H9 (cell line): Measurements from ENCODE around the gene TNP2. TPM values are rescaled to one million over a fixed set of nuclear protein-coding genes. Genes with fewer than 3 reads are reported as not detected.
A peak's percentile ranks its signal among the peaks of the same experiment; 100 is the strongest.

ENCODE experiments used
- DNase-seq: peaks from one replicate; pipeline ENCODE4 v3.0.0-alpha.2; 2017
- H2AFZ ChIP-seq: one replicate; pipeline ENCODE4 v1.6.1; 2013; ENCODE audit warnings: mild to moderate bottlenecking, low read length, control low read depth, moderate library complexity
- H2AK5ac ChIP-seq: 2 replicates; pipeline ENCODE4 v1.6.1; 2013; ENCODE audit warnings: low read length, control low read depth, mixed read lengths; ENCODE audit not compliant: insufficient read length
- H2BK120ac ChIP-seq: one replicate; pipeline ENCODE4 v1.6.1; 2013; ENCODE audit warnings: low read depth, mild to moderate bottlenecking, low read length, control low read depth, inconsistent platforms; ENCODE audit not compliant: poor library complexity, severe bottlenecking
- H2BK12ac ChIP-seq: 2 replicates; pipeline ENCODE4 v1.6.1; 2013; ENCODE audit warnings: low read length, control low read depth, mixed read lengths, low read depth; ENCODE audit not compliant: insufficient read length
- H2BK15ac ChIP-seq: 2 replicates; pipeline ENCODE4 v1.6.1; 2013; ENCODE audit warnings: low read depth, low read length, control low read depth
- H2BK20ac ChIP-seq: one replicate; pipeline ENCODE4 v1.6.1; 2013; ENCODE audit warnings: low read depth, mild to moderate bottlenecking, low read length, control low read depth, inconsistent platforms; ENCODE audit not compliant: poor library complexity, severe bottlenecking
- H2BK5ac ChIP-seq: 2 replicates; pipeline ENCODE4 v1.6.1; 2013; ENCODE audit warnings: low read length, control low read depth, mixed read lengths; ENCODE audit not compliant: insufficient read length
- H3K14ac ChIP-seq: 2 replicates; pipeline ENCODE4 v1.6.1; 2013; ENCODE audit warnings: low read length, control low read depth; ENCODE audit not compliant: insufficient read depth
- H3K18ac ChIP-seq: 2 replicates; pipeline ENCODE4 v1.6.1; 2013; ENCODE audit warnings: low read depth, mild to moderate bottlenecking, mixed read lengths, low read length, control low read depth; ENCODE audit not compliant: insufficient read length
- H3K23ac ChIP-seq: 2 replicates; pipeline ENCODE4 v1.6.1; 2013; ENCODE audit warnings: low read length, control low read depth, mixed read lengths, low read depth; ENCODE audit not compliant: insufficient read length
- H3K23me2 ChIP-seq: 2 replicates; pipeline ENCODE4 v1.6.1; 2013; ENCODE audit warnings: low read depth, mild to moderate bottlenecking, mixed read lengths, low read length, control low read depth; ENCODE audit not compliant: insufficient read length, poor library complexity, severe bottlenecking
- H3K27ac ChIP-seq: 2 replicates; pipeline ENCODE4 v1.5.1; 2013; ENCODE audit warnings: low read length, control low read depth, mixed read lengths, low read depth; ENCODE audit not compliant: insufficient read length
- H3K27me3 ChIP-seq: 2 replicates; pipeline ENCODE4 v1.6.1; 2013; ENCODE audit warnings: low read length, control low read depth, inconsistent platforms; ENCODE audit not compliant: insufficient read depth
- H3K4ac ChIP-seq: 2 replicates; pipeline ENCODE4 v1.6.1; 2013; ENCODE audit warnings: low read depth, mild to moderate bottlenecking, control low read depth, inconsistent platforms, low read length, moderate library complexity
- H3K4me1 ChIP-seq: 2 replicates; pipeline ENCODE4 v1.6.1; 2013; ENCODE audit warnings: low read length, control low read depth, inconsistent platforms; ENCODE audit not compliant: insufficient read depth
- H3K4me2 ChIP-seq: 2 replicates; pipeline ENCODE4 v1.6.1; 2013; ENCODE audit warnings: low read length, control low read depth, mixed read lengths; ENCODE audit not compliant: insufficient read length, insufficient read depth
- H3K56ac ChIP-seq: 2 replicates; pipeline ENCODE4 v1.6.1; 2013; ENCODE audit warnings: low read depth, mild to moderate bottlenecking, mixed read lengths, low read length, control low read depth; ENCODE audit not compliant: insufficient read length
- H3K79me1 ChIP-seq: 2 replicates; pipeline ENCODE4 v1.6.1; 2013; ENCODE audit warnings: low read depth, mild to moderate bottlenecking, moderate library complexity, low read length, control low read depth, inconsistent platforms; ENCODE audit not compliant: insufficient read depth, poor library complexity, severe bottlenecking
- H3K79me2 ChIP-seq: 2 replicates; pipeline ENCODE4 v1.6.1; 2013; ENCODE audit warnings: low read length, control low read depth, inconsistent platforms; ENCODE audit not compliant: insufficient read depth
- H3K9ac ChIP-seq: 2 replicates; pipeline ENCODE4 v1.6.1; 2013; ENCODE audit warnings: low read length, control low read depth, mixed read lengths; ENCODE audit not compliant: insufficient read length; ENCODE audit errors: extremely low read depth
- H3K9me3 ChIP-seq: one replicate; pipeline ENCODE4 v1.6.1; 2013; ENCODE audit warnings: low read depth, low read length, inconsistent platforms; ENCODE audit not compliant: control insufficient read depth
- H3T11ph ChIP-seq: one replicate; pipeline ENCODE4 v1.6.1; 2013; ENCODE audit warnings: mild to moderate bottlenecking, low read length, control low read depth, inconsistent platforms
- H4K20me1 ChIP-seq: one replicate; pipeline ENCODE4 v1.6.1; 2013; ENCODE audit not compliant: control insufficient read depth, insufficient read length, insufficient read depth
- H4K5ac ChIP-seq: 2 replicates; pipeline ENCODE4 v1.6.1; 2013; ENCODE audit warnings: low read depth, mild to moderate bottlenecking, mixed read lengths, low read length, control low read depth; ENCODE audit not compliant: insufficient read length
- H4K8ac ChIP-seq: replicated peaks from 2 replicates; pipeline ENCODE4 v1.6.1; 2013; ENCODE audit warnings: low read length, control low read depth, mixed read lengths, low read depth; ENCODE audit not compliant: insufficient read length
- H4K91ac ChIP-seq: 2 replicates; pipeline ENCODE4 v1.6.1; 2013; ENCODE audit warnings: low read depth, mild to moderate bottlenecking, moderate library complexity, mixed read lengths, low read length, control low read depth; ENCODE audit not compliant: insufficient read length
- H3K27ac Mint-ChIP-seq, 3 experiments: 2 replicates in 2 of 3; 3 replicates in 1 of 3; pipeline ENCODE4 v1.8.0; 2020 to 2021; ENCODE audit warnings: mixed read lengths in 3 of 3, mild to moderate bottlenecking in 1 of 3, moderate library complexity in 1 of 3
- H3K27me3 Mint-ChIP-seq: 2 replicates; pipeline ENCODE4 v1.8.0; 2021; ENCODE audit warnings: low read depth, mild to moderate bottlenecking, moderate library complexity, mixed read lengths
- H3K36me3 Mint-ChIP-seq, 3 experiments: 2 replicates in 2 of 3; 3 replicates in 1 of 3; pipeline ENCODE4 v1.8.0; 2020 to 2021; ENCODE audit warnings: low read depth in 3 of 3, mixed read lengths in 3 of 3; ENCODE audit not compliant: insufficient read depth in 1 of 3
- H3K4me1 Mint-ChIP-seq, 2 experiments: 2 replicates each; pipeline ENCODE4 v1.8.0; 2020; ENCODE audit warnings: mixed read lengths in 2 of 2
- H3K4me3 Mint-ChIP-seq, 2 experiments: 2 replicates in 1 of 2; 3 replicates in 1 of 2; pipeline ENCODE4 v1.8.0; 2020 to 2021; ENCODE audit warnings: mild to moderate bottlenecking in 2 of 2, mixed read lengths in 2 of 2, moderate library complexity in 1 of 2
- H3K9me3 Mint-ChIP-seq, 2 experiments: 2 replicates in 1 of 2; 3 replicates in 1 of 2; pipeline ENCODE4 v1.8.0; 2020; ENCODE audit warnings: mild to moderate bottlenecking in 2 of 2, mixed read lengths in 2 of 2, moderate library complexity in 1 of 2
- CTCF ChIP-seq: fragments of 200-600 bp; sonication (generic); conservative IDR thresholded peaks from 3 replicates; pipeline ENCODE4 v1.8.0; 2021; ENCODE audit warnings: antibody characterized with exemption, mild to moderate bottlenecking
- WGBS: extraction: QIAGEN DNeasy Blood & Tissue Kit; methylation state at CpG from one replicate; pipeline ENCODE4 v1.1.7; 2013; ENCODE audit warnings: missing lambda C conversion rate, low lambda C conversion rate, mixed read lengths; ENCODE audit not compliant: insufficient read length; ENCODE audit errors: extremely low coverage; 5-methylcytosine and 5-hydroxymethylcytosine counted together
- total RNA-seq: library from RNA; stranded (reverse); gene quantifications from 2 replicates; pipeline ENCODE4 v1.2.1, GENCODE V29; 2021

TNP2 gene
- total RNA-seq, 1 experiment from 2014 or later, result not detected

GRCh38 chr16:11308493-11309283 is 39.6 kb upstream of the TNP2 start:
- Histone ChIP-seq H3K23ac (no peak overlapping the region), H4K20me1 (no peaks in the 10 kb centered on the region), H3K79me1 (no peaks in the 10 kb centered on the region), H2BK5ac (no peak overlapping the region), H2AFZ (no peak overlapping the region), H3K79me2 (0 out of 2 replicates have a peak, but pooled peaks cover 2% of the 10 kb centered on the region), H3K14ac (no peak overlapping the region), H3K9me3 (no peaks in the 10 kb centered on the region), H4K91ac (no peak overlapping the region), H3T11ph (no peak overlapping the region), H3K27ac (no peak overlapping the region), H2BK20ac (no peak overlapping the region), H2BK12ac (no peak overlapping the region), H2BK120ac (no peak overlapping the region), H3K18ac (no peak overlapping the region), H4K5ac (no peak overlapping the region), H2BK15ac (no peak overlapping the region), H4K8ac (no peak overlapping the region), H3K4ac (no peak overlapping the region), H3K4me1 (peaks cover 2% of the 10 kb centered on the region; the same call in 1 of the 2 replicates), H3K56ac (no peak overlapping the region), H2AK5ac (no peak overlapping the region), H3K23me2 (no peaks in the 10 kb centered on the region), H3K4me2 (no peak overlapping the region), H3K27me3 (no peaks in the 10 kb centered on the region), H3K9ac (no peak overlapping the region)
- Mint-ChIP-seq H3K36me3 (peaks cover 0 to 1% (median 0%) of the 10 kb centered on the region in 3 experiments; a peak in 1 of 7 replicates), H3K27me3 (no peaks in the 10 kb centered on the region; the same call in 1 of the 2 replicates), H3K9me3 (no peaks in the 10 kb centered on the region; a peak in 1 of 5 replicates), H3K4me1 (peaks cover 23 to 27% of the 10 kb centered on the region in 2 experiments), H3K27ac (no peak overlapping the region; a peak in 1 of 7 replicates), H3K4me3 (no peak overlapping the region)
- peak; percentile 60 for DNase-seq
- WGBS, result no CpG with 5 or more reads among the region's 15 CpGs
- TF ChIP-seq CTCF, result no peak
